WI38 (cell line): ENCODE measurements around the gene THSD1.
A peak's percentile ranks its signal among the peaks of the same experiment; 100 is the strongest.

Experiments
- H3K4me3 ChIP-seq: 2 replicates; pipeline ENCODE4 v1.5.1; 2011; ENCODE audit warnings: low read depth, mild to moderate bottlenecking, control low read depth, low read length
- TF ChIP-seq, protein P1 (sequence below): IDR thresholded peaks from 2 replicates; pipeline ENCODE4 v1.5.1; 2012; ENCODE audit warnings: low read depth, mild to moderate bottlenecking, control low read depth, low read length

The THSD1 gene

DNA sequence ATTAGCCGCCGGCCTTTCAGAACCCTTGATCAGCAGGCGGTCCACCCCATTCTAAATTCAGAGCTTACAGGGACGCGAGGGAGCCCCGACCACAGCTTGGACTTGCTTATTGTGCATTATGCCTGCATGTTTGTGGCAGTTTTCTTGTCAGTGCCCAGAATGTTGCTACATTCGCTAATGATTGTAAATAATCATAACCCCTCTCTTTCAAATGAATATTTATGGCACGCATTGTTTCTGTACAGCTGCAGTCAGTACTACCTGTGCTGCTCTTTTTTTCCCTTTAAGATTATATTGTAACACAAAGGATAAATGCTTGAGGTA, 44.8 kb upstream of the THSD1 start:
- TF ChIP-seq, protein P1, sequence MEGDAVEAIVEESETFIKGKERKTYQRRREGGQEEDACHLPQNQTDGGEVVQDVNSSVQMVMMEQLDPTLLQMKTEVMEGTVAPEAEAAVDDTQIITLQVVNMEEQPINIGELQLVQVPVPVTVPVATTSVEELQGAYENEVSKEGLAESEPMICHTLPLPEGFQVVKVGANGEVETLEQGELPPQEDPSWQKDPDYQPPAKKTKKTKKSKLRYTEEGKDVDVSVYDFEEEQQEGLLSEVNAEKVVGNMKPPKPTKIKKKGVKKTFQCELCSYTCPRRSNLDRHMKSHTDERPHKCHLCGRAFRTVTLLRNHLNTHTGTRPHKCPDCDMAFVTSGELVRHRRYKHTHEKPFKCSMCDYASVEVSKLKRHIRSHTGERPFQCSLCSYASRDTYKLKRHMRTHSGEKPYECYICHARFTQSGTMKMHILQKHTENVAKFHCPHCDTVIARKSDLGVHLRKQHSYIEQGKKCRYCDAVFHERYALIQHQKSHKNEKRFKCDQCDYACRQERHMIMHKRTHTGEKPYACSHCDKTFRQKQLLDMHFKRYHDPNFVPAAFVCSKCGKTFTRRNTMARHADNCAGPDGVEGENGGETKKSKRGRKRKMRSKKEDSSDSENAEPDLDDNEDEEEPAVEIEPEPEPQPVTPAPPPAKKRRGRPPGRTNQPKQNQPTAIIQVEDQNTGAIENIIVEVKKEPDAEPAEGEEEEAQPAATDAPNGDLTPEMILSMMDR: no peak
- H3K4me3 ChIP-seq: no peak overlapping the region

DNA sequence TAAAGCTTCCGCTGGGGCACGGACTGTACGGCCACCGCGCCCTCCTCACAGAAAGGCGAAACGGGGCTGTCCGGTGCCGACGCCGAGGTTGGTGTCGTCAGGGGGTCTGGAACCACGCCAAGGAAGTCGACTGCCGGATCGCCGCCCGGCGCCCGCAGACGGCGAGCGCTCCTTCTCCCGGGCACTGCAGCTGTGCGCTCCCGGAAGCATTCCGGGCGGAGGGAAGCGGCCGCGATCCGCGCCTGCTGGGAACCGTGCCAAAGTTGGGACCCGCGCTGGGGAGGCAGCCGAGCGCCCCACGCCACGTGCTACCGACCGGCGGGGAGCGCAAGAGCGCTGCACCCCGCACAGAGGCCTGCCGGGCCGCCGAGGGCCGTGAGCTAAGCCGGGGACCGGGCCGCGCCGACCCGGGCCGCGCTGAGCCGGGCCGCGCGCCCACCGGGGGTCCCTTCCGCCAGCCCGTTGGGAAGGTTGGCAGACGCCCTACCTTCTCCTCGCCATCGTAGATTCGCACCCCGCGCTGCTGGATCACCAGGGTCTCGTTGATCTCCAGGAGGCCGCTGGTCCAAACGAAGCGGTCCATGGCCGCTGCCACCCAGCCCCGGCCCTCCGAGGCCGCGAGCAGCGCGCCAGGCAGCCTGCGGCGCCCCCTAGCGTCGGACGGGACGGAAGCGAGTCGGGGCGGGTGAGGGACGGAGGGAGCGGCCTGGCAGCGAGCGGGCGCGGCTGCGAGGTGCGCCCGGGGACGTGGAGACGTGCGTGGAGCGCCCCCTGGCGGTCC, 44.2 kb upstream of the THSD1 start, which contains the start of gene VPS36:
Gene VPS36, minus strand, starts transcription at position 623 of the 781 bp plus-strand sequence. Its CDS starts 40 bp downstream, at position 583.
- H3K4me3 ChIP-seq: peak within 1 kb of the TSS; percentile 64
- TF ChIP-seq, protein P1: peak; percentile 84

DNA sequence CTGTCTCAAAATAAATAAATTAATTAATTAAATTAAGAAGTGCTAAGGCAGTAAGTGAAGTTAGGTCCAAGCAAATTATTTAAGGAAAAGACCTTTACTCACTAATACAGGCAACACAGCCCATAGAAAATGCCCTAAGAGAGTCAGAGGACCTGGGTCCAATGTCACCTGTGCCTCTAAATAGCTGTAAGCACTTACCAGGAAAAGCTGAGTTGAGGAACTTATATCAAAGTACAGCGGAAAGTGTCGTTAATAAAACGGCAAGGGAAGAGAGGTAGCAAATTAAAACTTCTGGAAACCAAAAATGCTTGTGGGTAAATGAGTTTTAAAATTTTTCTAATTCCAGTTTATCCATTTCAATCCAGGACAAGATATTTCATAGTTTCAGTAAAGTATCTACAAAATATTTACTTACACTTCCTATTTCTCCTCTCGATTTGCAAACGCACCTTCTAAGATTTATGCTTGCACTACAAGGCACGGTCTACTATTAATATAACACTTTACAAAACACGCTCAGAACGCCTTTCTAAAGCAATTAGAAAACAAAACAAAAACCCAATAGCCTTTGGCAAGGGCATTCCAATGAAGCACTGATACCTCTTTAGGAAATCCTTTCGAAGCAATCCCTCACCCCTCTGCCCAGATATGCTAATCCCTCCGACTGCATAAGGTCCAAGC, 43.5 kb upstream of the THSD1 start:
- H3K4me3 ChIP-seq: peak overlapping the region; percentile 64
- TF ChIP-seq, protein P1: no peak

DNA sequence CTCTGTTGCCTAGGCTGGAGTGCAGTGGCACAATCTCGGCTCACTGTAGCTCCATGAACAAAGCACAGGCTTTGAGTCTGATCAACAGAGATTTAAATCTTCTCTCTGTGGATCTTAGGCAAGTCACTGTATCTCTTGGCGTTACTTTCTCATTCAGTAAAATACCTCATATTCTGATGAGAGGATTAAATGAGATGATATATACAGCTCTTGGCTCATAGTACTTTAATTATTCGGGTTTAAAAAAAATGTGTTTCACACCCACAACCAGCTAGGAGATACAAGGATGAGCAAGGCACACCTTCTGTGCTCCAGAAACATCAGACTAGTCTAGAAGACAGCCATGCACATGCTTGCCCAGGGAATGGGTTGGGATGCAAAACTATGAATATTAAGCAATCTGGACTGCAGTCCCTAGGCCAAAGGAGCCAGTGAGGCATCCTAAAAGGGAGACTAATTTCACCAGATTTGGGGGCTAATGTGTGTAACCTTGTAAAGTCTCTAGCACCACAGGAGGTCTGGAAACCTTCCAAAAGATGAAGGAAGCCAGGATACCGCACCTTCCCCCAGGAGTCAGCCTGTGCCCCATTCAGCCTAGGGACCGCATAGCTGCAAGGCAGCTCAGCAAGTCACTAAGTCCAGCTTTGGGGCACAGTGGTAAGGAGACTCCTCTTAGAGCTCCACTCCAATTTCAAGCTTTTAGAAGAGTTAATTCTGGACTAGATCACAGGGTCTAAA, 42.0 kb upstream of the THSD1 start:
- TF ChIP-seq, protein P1: no peak

DNA sequence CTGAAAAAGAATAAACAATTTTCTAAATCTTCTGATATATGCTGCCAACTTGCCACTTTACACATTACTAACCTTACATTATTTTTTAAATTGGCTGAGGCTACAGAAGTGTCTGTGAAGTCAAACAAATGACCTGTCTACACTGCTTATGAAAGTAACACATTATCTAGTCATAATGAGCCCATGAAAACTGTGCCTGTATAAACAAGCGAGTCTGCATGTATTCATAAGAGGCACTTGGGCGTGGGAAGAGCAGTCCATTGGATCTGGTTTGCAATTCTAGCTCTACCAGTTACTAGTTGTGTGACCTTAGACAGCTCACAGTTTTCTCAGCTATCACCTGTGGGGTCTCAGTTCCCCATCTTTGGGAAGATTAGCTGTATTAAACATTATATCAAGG, 41.4 kb upstream of the THSD1 start:
- TF ChIP-seq, protein P1: no peak
- no peak overlapping the region for H3K4me3 ChIP-seq

More for the DNA sequence above, 42.0 kb upstream of the THSD1 start:
- H3K4me3 ChIP-seq: no peak overlapping the region

DNA sequence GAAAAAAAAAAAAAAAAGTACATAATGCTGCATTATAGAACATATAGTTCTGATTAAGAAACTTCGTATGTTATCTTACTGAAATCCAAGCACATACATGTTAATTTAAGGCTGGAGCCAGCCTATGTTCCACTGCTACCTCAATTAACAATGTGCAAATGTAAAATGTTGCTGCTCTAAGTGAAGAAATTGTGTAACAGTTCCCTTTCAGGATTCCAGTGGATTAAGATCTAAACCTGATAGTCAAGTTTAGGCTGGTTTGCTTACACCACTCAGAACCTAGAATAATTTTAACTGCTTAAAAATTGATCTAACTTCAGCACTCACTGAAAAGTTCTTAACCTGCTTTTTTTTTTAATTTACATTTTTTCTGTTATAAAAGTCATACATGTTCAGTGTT, 40.3 kb upstream of the THSD1 start:
- TF ChIP-seq, protein P1: no peak
- no peak overlapping the region for H3K4me3 ChIP-seq
